COLO668 (cell line): ENCODE data around the gene DNM2.
"Not testable (repeated sequence)": the region's sequence is repeated elsewhere in the genome, so short reads cannot be mapped to it uniquely, and the experiment has no call there.

ENCODE experiments used
- DNase-seq: peaks from one replicate; lab custom pipeline; 2025; ENCODE audit not compliant: unreplicated experiment; lab: John Stamatoyannopoulos, UW

DNM2 gene

GRCh38 chr19:10751109-10751953 lies 33.5 kb downstream of the DNM2 start:
- no peak for DNase-seq

- no peak for DNase-seq
These were observed 34.5 kb downstream of the DNM2 start for GRCh38 chr19:10752237-10752912.

GRCh38 chr19:10752913-10753704 lies 35.2 kb downstream of the DNM2 start:
- DNase-seq: no peak

GRCh38 chr19:10756371-10756770 lies 38.5 kb downstream of the DNM2 start:
- DNase-seq: no peak

GRCh38 chr19:10756791-10757190 lies 38.9 kb downstream of the DNM2 start:
- DNase-seq: no peak

- not testable (repeated sequence) for DNase-seq
These were observed 40.2 kb downstream of the DNM2 start for GRCh38 chr19:10758050-10758449.

GRCh38 chr19:10758978-10759377 lies 41.1 kb downstream of the DNM2 start:
- no peak for DNase-seq

- DNase-seq: peak; percentile 61
These were observed 42.5 kb downstream of the DNM2 start for GRCh38 chr19:10760273-10760944.

GRCh38 chr19:10761443-10762250 lies 43.8 kb downstream of the DNM2 start:
- no peak for DNase-seq

GRCh38 chr19:10762656-10763055 lies 44.8 kb downstream of the DNM2 start:
- no peak for DNase-seq

- DNase-seq: no peak
These were observed 45.5 kb downstream of the DNM2 start for GRCh38 chr19:10763411-10763810.

- DNase-seq: no peak
These were observed 46.0 kb downstream of the DNM2 start for GRCh38 chr19:10763828-10764339.

- no peak for DNase-seq
These were observed 46.5 kb downstream of the DNM2 start for GRCh38 chr19:10764340-10764894.

GRCh38 chr19:10766049-10766623 lies 48.3 kb downstream of the DNM2 start:
- DNase-seq: no peak

- DNase-seq: no peak
These were observed 48.9 kb downstream of the DNM2 start for GRCh38 chr19:10766671-10767201.

- no peak for DNase-seq
These were observed 49.8 kb downstream of the DNM2 start for GRCh38 chr19:10767726-10768125.

GRCh38 chr19:10768369-10768768 lies 50.5 kb downstream of the DNM2 start:
- no peak for DNase-seq

GRCh38 chr19:10768936-10769335 lies 51.1 kb downstream of the DNM2 start:
- no peak for DNase-seq
